Endothelial cell of umbilical vein (primary cell): Measurements from ENCODE around the gene FAM131B. TPM values are rescaled to one million over a fixed set of nuclear protein-coding genes. Genes with fewer than 3 reads are reported as not detected.

Source experiments
- BruUV-seq: library from RNA; stranded (reverse); fragments of 400-500 nt; replicated peaks from 2 replicates; lab custom pipeline; 2021; lab: Mats Ljungman, UMichigan
- CTCF ChIA-PET: fragments of 300-600, 350-600 bp; sonication (Branson Sonifier 250); formaldehyde crosslinking; loops from one replicate; lab custom pipeline; 2021; ENCODE audit warnings: antibody characterized with exemption, inconsistent platforms; lab: Charles Lee
- POLR2A ChIA-PET: fragments of 300-600, 350-600 bp; sonication (Branson Sonifier 250); formaldehyde crosslinking; loops from one replicate; lab custom pipeline; 2021; ENCODE audit warnings: antibody characterized with exemption, inconsistent platforms; lab: Charles Lee
- DNase-seq: peaks from one replicate; pipeline ENCODE4 v3.0.0-alpha.2; 2011; ENCODE audit warnings: low read depth, low spot score
- FAIRE-seq: peaks from 2 replicates; lab custom pipeline; 2011; peaks lifted over from hg19 to GRCh38; lab: Jason Lieb, UNC
- H2AFZ ChIP-seq: 2 replicates; pipeline ENCODE4 v1.6.0; 2012; ENCODE audit warnings: low read depth, low read length, control low read depth, inconsistent platforms
- H3K27ac ChIP-seq: 2 replicates; pipeline ENCODE4 v1.5.1; 2011; ENCODE audit warnings: low read depth, mild to moderate bottlenecking, control low read depth, low read length, moderate library complexity; ENCODE audit not compliant: insufficient read depth
- H3K27me3 ChIP-seq, 2 experiments: 2 replicates each; pipeline versions ENCODE4 v1.6.0 to v1.6.1; 2011; ENCODE audit warnings: low read length in 2 of 2, mixed read lengths in 1 of 2; ENCODE audit not compliant: control insufficient read depth in 2 of 2, insufficient read depth in 2 of 2
- H3K36me3 ChIP-seq, 2 experiments: 2 replicates in 1 of 2; 3 replicates in 1 of 2; pipeline ENCODE4 v1.5.1; 2011; ENCODE audit warnings: low read length in 2 of 2, mild to moderate bottlenecking in 1 of 2, moderate library complexity in 1 of 2; ENCODE audit not compliant: control insufficient read depth in 2 of 2, insufficient read depth in 2 of 2; ENCODE audit errors: extremely low read depth in 1 of 2
- H3K4me1 ChIP-seq: 3 replicates; pipeline ENCODE4 v1.5.1; 2011; ENCODE audit warnings: mild to moderate bottlenecking, low read length; ENCODE audit not compliant: control insufficient read depth, insufficient read depth; ENCODE audit errors: extremely low read depth
- H3K4me2 ChIP-seq: 2 replicates; pipeline ENCODE4 v1.6.1; 2011; ENCODE audit warnings: low read length, control low read depth, mixed read lengths; ENCODE audit not compliant: insufficient read depth
- H3K4me3 ChIP-seq, 3 experiments: fragments of 200-600 bp in 1 of 3; sonication (generic), shearing (Covaris generic) in 1 of 3; replicated peaks in 1 of 3; 2 replicates each; pipeline ENCODE4 v1.5.1; 2011 to 2016; ENCODE audit warnings: control low read depth in 3 of 3, low read length in 3 of 3, mild to moderate bottlenecking in 2 of 3, inconsistent platforms in 1 of 3, low read depth in 1 of 3, moderate library complexity in 1 of 3; ENCODE audit not compliant: insufficient read depth in 1 of 3
- H3K79me2 ChIP-seq: 2 replicates; pipeline ENCODE4 v1.6.0; 2012; ENCODE audit warnings: low read length, inconsistent platforms; ENCODE audit not compliant: control insufficient read depth, insufficient read depth
- H3K9ac ChIP-seq: replicated peaks from 2 replicates; pipeline ENCODE3; 2011; ENCODE audit warnings: low read length, control low read depth; ENCODE audit not compliant: insufficient read depth; ENCODE audit errors: extremely low read depth
- H3K9me1 ChIP-seq: replicated peaks from 3 replicates; pipeline ENCODE4 v1.6.0; 2011; ENCODE audit warnings: mild to moderate bottlenecking, low read length; ENCODE audit not compliant: control insufficient read depth, insufficient read depth; ENCODE audit errors: extremely low read depth
- H3K9me3 ChIP-seq: replicated peaks from 2 replicates; pipeline ENCODE4 v1.5.1; 2012; ENCODE audit warnings: low read length, inconsistent platforms; ENCODE audit not compliant: control insufficient read depth, insufficient read depth
- H4K20me1 ChIP-seq: replicated peaks from 2 replicates; pipeline ENCODE3; 2011; ENCODE audit warnings: mild to moderate bottlenecking, low read length; ENCODE audit not compliant: control insufficient read depth, insufficient read depth; ENCODE audit errors: extremely low read depth
- EZH2 ChIP-seq: IDR thresholded peaks from 2 replicates; pipeline ENCODE4 v1.6.1; 2012; ENCODE audit warnings: borderline replicate concordance, low read depth, mild to moderate bottlenecking, moderate library complexity, low read length, inconsistent platforms; ENCODE audit not compliant: severe bottlenecking
- FOS ChIP-seq: IDR thresholded peaks from 2 replicates; pipeline ENCODE4 v1.6.1; 2011; ENCODE audit warnings: mild to moderate bottlenecking, low read length, moderate library complexity, borderline replicate concordance; ENCODE audit not compliant: insufficient read depth
- GATA2 ChIP-seq: IDR thresholded peaks from 2 replicates; pipeline ENCODE4 v1.7.0; 2011; ENCODE audit warnings: low read depth, mild to moderate bottlenecking, moderate library complexity, mixed read lengths, low read length; ENCODE audit not compliant: insufficient read length, insufficient read depth
- JUN ChIP-seq: IDR thresholded peaks from 2 replicates; pipeline ENCODE4 v1.6.1; 2011; ENCODE audit warnings: borderline replicate concordance, low read depth; ENCODE audit not compliant: insufficient read length, insufficient read depth
- MYC ChIP-seq: IDR thresholded peaks from one replicate; pipeline ENCODE4 v1.6.1; 2011; ENCODE audit warnings: mild to moderate bottlenecking, low read depth, low read length
- POLR2A ChIP-seq: IDR thresholded peaks from 2 replicates; pipeline ENCODE4 v1.6.1; 2012; ENCODE audit warnings: low read depth, mild to moderate bottlenecking, control low read depth, low read length
- POLR2AphosphoS5 ChIP-seq: IDR thresholded peaks from 2 replicates; pipeline ENCODE4 v1.6.1; 2012; ENCODE audit warnings: low read depth, mild to moderate bottlenecking, control low read depth, low read length, moderate library complexity; ENCODE audit not compliant: insufficient read depth
- dilution Hi-C: fragments of 300-500 bp; cut with MboI; formaldehyde crosslinking; loops from one replicate; pipeline ENCODE4 v1.15.0; 2019; ENCODE audit warnings: low sequenced_read_pairs; ENCODE audit not compliant: extremely low pct_ligation_motif_present
- intact Hi-C: fragments of 100-400 bp; cut with micrococcal nuclease; formaldehyde crosslinking; loops from one replicate; pipeline ENCODE4 v1.10.0; 2022
- polyA plus RNA-seq, 4 experiments: library from polyadenylated mRNA; depleted of rRNA in 3 of 4; stranded (reverse) in 3 of 4; unstranded in 1 of 4; fragments of >200 nt; gene quantifications; 2 replicates each; pipeline versions ENCODE4 v1.2.1 to v1.2.3, GENCODE V29; 2011 to 2012; ENCODE audit warnings: missing spikeins in 1 of 4
- total RNA-seq: library from RNA; stranded (reverse); gene quantifications from 2 replicates; pipeline ENCODE4 v1.2.3, GENCODE V29; 2021
- TF ChIP-seq, protein P1 (sequence below), 2 donors: IDR thresholded peaks; 1 replicate in 1 of 2; 2 replicates in 1 of 2; pipeline ENCODE4 v1.5.1; 2011; ENCODE audit warnings: low read length in 2 of 2, mild to moderate bottlenecking in 2 of 2, moderate library complexity in 2 of 2, control low read depth in 1 of 2, inconsistent platforms in 1 of 2, low read depth in 1 of 2; ENCODE audit not compliant: insufficient read depth in 1 of 2; ENCODE audit errors: extremely low read depth in 1 of 2

The FAM131B gene
- total and polyA plus RNA-seq, 2 donors (not counting 3 experiments of a cell fraction or from before 2014, with no cell fraction given), result 1.6 to 1.8 TPM

GRCh38 chr7:143394777-143395176, 32.3 kb upstream of the FAM131B start:
- H3K4me3 ChIP-seq, result no peak overlapping the region
- H3K79me2 ChIP-seq, result no peaks in the 10 kb centered on the region
- ChIA-PET POLR2A (interaction anchor here (0.5 to 1.9 kb wide), 4 partner anchors 10 to 267 kb away, joined by 3 to 17 read pairs (median 5); partner anchors contain the start of gene ZYX), CTCF (interaction anchor here (0.9 to 2.3 kb wide), 7 partner anchors 12 to 110 kb away, joined by 3 to 12 read pairs (median 4); no protein-coding TSS in a partner anchor)
- intact Hi-C loops, result loop anchor here (1.0 to 5.0 kb wide), 4 partner anchors 14 to 587 kb away; no protein-coding TSS in a partner anchor
- no peak for DNase-seq
- H3K36me3 ChIP-seq, result peaks cover 6 to 14% of the 10 kb centered on the region in 2 experiments
- dilution Hi-C loops, result loop anchor here (25.0 kb wide), 1 partner anchor 118 kb away; no protein-coding TSS in a partner anchor
- no peaks in the 10 kb centered on the region for H3K27me3 ChIP-seq
- H2AFZ ChIP-seq, result no peak overlapping the region
- H3K4me1 ChIP-seq, result peaks cover 54% of the 10 kb centered on the region
- FAIRE-seq, result no peak
- peak overlapping the region; percentile 31 for H3K4me2 ChIP-seq
- no peaks in the 10 kb centered on the region for H4K20me1 ChIP-seq
- H3K9me1 ChIP-seq, result no peaks in the 10 kb centered on the region
- BruUV-seq, result no TSS peak
- H3K9me3 ChIP-seq, result no peaks in the 10 kb centered on the region
- TF ChIP-seq FOS, result no peak
- peak; percentile 10 for TF ChIP-seq POLR2A
- no peak for TF ChIP-seq MYC
- no peak for TF ChIP-seq POLR2AphosphoS5
- no peak for TF ChIP-seq JUN
- TF ChIP-seq EZH2, result no peak
- TF ChIP-seq, protein P1, sequence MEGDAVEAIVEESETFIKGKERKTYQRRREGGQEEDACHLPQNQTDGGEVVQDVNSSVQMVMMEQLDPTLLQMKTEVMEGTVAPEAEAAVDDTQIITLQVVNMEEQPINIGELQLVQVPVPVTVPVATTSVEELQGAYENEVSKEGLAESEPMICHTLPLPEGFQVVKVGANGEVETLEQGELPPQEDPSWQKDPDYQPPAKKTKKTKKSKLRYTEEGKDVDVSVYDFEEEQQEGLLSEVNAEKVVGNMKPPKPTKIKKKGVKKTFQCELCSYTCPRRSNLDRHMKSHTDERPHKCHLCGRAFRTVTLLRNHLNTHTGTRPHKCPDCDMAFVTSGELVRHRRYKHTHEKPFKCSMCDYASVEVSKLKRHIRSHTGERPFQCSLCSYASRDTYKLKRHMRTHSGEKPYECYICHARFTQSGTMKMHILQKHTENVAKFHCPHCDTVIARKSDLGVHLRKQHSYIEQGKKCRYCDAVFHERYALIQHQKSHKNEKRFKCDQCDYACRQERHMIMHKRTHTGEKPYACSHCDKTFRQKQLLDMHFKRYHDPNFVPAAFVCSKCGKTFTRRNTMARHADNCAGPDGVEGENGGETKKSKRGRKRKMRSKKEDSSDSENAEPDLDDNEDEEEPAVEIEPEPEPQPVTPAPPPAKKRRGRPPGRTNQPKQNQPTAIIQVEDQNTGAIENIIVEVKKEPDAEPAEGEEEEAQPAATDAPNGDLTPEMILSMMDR (IDR thresholded peaks at IDR 0.05; ENCODE audit: extremely low read depth in 1 of 2, insufficient read depth in 1 of 2, low read depth in 1 of 2, low read length in 2 of 2), result no peak
- no peak for TF ChIP-seq GATA2
- no peak overlapping the region for H3K27ac ChIP-seq
- no peak overlapping the region for H3K9ac ChIP-seq
